ENCODE measurements around the gene SNIP1.
"Not testable (repeated sequence)": the region's sequence is repeated elsewhere in the genome, so short reads cannot be mapped to it uniquely, and the experiment has no call there.

SNIP1 gene

GRCh38 chr1:37588939-37589338, 34.8 kb upstream of the SNIP1 start:
- no peak for DNase-seq (ENCODE audit: low read depth, low spot score)
- Histone ChIP-seq H3K9me3 (ENCODE audit: low read depth, low read length) (no peaks in the 10 kb centered on the region), H3K27ac (no peak overlapping the region), H3K9ac (ENCODE audit: insufficient read length) (no peak overlapping the region), H3K4me3 (no peak overlapping the region), H3K36me3 (ENCODE audit: insufficient read depth, low read length) (peaks cover 87% of the 10 kb centered on the region)
- TF ChIP-seq EZH2 (IDR thresholded peaks at IDR 0.05): no peak
- TF ChIP-seq FOXP2 (optimal IDR thresholded peaks at IDR 0.05; ENCODE audit: control extremely low read depth, extremely low read length, insufficient read depth): no peak
- TF ChIP-seq POLR2AphosphoS5 (IDR thresholded peaks at IDR 0.05; ENCODE audit: borderline replicate concordance, low read depth, low read length): no peak

- not testable (repeated sequence) for H3K27ac ChIP-seq; H3K9me3 ChIP-seq (ENCODE audit: low read depth, low read length); DNase-seq (ENCODE audit: low read depth, low spot score); H3K9ac ChIP-seq (ENCODE audit: insufficient read length); H3K4me3 ChIP-seq
- peaks cover 87% of the 10 kb centered on the region for H3K36me3 ChIP-seq (ENCODE audit: insufficient read depth, low read length)
Observed at GRCh38 chr1:37584544-37584943, 30.5 kb upstream of the SNIP1 start.

DNA sequence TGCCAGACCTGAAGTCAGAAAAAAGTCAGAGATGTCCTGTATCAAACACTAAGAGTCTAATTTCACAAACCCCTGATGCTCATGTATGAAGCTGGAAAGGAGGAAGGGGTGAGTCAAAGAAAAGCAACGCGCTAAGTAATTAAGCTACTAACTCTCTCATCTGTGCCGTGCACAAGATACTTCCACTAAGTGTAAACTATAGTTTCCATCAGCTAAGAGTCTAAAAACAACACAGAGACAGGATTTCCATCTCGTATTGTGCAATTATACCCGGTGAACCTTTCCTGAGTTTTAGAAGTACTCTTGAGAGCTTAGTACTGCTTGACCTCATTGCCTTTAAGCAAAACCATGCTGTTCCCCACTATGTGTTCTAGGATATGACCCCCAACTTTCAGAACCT, 21.6 kb upstream of the SNIP1 start:
- Histone ChIP-seq H3K9ac (ENCODE audit: insufficient read length) (no peak overlapping the region), H3K4me3 (no peak overlapping the region), H3K36me3 (ENCODE audit: insufficient read depth, low read length) (peaks cover 94% of the 10 kb centered on the region), H3K9me3 (ENCODE audit: low read depth, low read length) (no peaks in the 10 kb centered on the region), H3K27ac (no peak overlapping the region)
- DNase-seq (ENCODE audit: low read depth, low spot score): no peak
- TF ChIP-seq EZH2 (IDR thresholded peaks at IDR 0.05) (no peak), FOXP2 (optimal IDR thresholded peaks at IDR 0.05; ENCODE audit: control extremely low read depth, extremely low read length, insufficient read depth) (no peak), POLR2AphosphoS5 (IDR thresholded peaks at IDR 0.05; ENCODE audit: borderline replicate concordance, low read depth, low read length) (no peak)

- no peak for DNase-seq (ENCODE audit: low read depth, low spot score)
- H3K9me3 ChIP-seq (ENCODE audit: low read depth, low read length): no peaks in the 10 kb centered on the region
- TF ChIP-seq FOXP2 (optimal IDR thresholded peaks at IDR 0.05; ENCODE audit: control extremely low read depth, extremely low read length, insufficient read depth) (no peak), POLR2AphosphoS5 (IDR thresholded peaks at IDR 0.05; ENCODE audit: borderline replicate concordance, low read depth, low read length) (no peak), EZH2 (IDR thresholded peaks at IDR 0.05) (no peak)
- H3K4me3 ChIP-seq: no peak overlapping the region
- no peak overlapping the region for H3K27ac ChIP-seq
- H3K36me3 ChIP-seq (ENCODE audit: insufficient read depth, low read length): peaks cover 91% of the 10 kb centered on the region
- H3K9ac ChIP-seq (ENCODE audit: insufficient read length): no peak overlapping the region
Observed at GRCh38 chr1:37574834-37575480, 20.9 kb upstream of the SNIP1 start.

DNA sequence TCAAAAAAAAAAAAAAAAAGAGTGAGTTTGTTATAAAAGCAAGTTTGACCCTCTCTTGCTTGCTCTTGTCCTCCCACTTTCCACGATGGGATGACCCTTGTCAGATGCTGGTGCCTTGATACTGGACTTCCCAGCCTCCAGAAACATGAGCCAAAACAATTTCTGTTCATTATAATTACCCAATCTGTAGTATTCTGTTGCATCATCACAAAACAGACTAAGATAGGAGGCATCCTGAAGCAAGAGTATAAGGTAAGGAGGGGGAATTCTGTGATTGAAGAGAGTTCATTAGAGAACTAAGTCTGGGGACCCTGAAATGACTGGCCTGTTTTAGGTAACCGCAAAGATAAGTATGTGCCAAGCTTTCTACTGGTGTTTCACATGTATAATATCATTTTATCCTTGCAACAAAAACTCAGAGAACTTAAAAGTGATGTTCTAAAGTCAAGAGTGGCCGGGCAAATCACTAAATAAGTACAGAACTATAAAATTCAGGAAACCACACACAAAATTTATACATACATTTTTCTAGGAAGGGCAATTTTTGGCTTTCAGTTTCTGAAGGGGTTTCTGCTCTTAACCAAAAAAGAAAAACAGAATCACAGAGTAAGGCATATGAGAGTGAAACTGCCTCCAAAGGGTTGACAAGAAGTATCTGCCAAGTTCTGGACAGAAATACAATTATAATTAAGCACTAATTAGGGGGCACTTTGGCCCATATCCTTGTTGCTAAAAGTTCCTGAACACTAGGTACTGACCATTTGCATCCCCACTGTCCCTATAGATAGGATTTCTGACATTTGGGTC, 16.6 kb upstream of the SNIP1 start:
- TF ChIP-seq POLR2AphosphoS5 (IDR thresholded peaks at IDR 0.05; ENCODE audit: borderline replicate concordance, low read depth, low read length) (no peak), FOXP2 (optimal IDR thresholded peaks at IDR 0.05; ENCODE audit: control extremely low read depth, extremely low read length, insufficient read depth) (no peak), EZH2 (IDR thresholded peaks at IDR 0.05) (no peak)
- no peak for DNase-seq (ENCODE audit: low read depth, low spot score)
- H3K9ac ChIP-seq (ENCODE audit: insufficient read length): no peak overlapping the region
- H3K36me3 ChIP-seq (ENCODE audit: insufficient read depth, low read length): peaks cover 96% of the 10 kb centered on the region
- no peak overlapping the region for H3K27ac ChIP-seq
- H3K9me3 ChIP-seq (ENCODE audit: low read depth, low read length): no peaks in the 10 kb centered on the region
- H3K4me3 ChIP-seq: no peak overlapping the region

DNA sequence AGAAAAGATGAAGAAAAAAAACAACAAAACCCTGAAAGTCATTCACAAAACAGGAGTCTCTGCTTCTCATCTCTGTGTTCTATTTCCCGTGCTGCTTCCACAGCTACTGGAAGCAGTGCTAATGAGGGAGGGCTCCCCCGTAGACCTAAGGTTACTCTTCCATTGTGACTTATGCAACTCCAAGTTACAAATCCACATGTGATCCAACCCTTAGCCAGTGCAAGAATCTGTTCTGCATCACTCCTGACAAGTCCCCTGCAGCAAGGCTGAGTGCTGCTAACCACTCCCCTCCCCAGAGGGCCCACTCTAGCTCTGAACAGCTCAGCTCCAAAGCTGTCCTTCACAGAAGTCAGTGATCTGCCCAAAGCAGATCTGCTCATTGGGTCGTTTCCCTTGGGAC, 12.9 kb upstream of the SNIP1 start:
- H3K9me3 ChIP-seq (ENCODE audit: low read depth, low read length): no peaks in the 10 kb centered on the region
- no peak overlapping the region for H3K9ac ChIP-seq (ENCODE audit: insufficient read length)
- H3K4me3 ChIP-seq: no peak overlapping the region
- DNase-seq (ENCODE audit: low read depth, low spot score): no peak
- no peak overlapping the region for H3K27ac ChIP-seq
- TF ChIP-seq EZH2 (IDR thresholded peaks at IDR 0.05) (no peak), POLR2AphosphoS5 (IDR thresholded peaks at IDR 0.05; ENCODE audit: borderline replicate concordance, low read depth, low read length) (no peak), FOXP2 (optimal IDR thresholded peaks at IDR 0.05; ENCODE audit: control extremely low read depth, extremely low read length, insufficient read depth) (no peak)
- H3K36me3 ChIP-seq (ENCODE audit: insufficient read depth, low read length): peaks cover 73% of the 10 kb centered on the region

GRCh38 chr1:37564892-37565291, 10.8 kb upstream of the SNIP1 start:
- Histone ChIP-seq H3K36me3 (ENCODE audit: insufficient read depth, low read length) (peaks cover 54% of the 10 kb centered on the region), H3K4me3 (no peak overlapping the region), H3K9me3 (ENCODE audit: low read depth, low read length) (no peaks in the 10 kb centered on the region), H3K9ac (ENCODE audit: insufficient read length) (no peak overlapping the region), H3K27ac (no peak overlapping the region)
- TF ChIP-seq FOXP2 (optimal IDR thresholded peaks at IDR 0.05; ENCODE audit: control extremely low read depth, extremely low read length, insufficient read depth) (no peak), POLR2AphosphoS5 (IDR thresholded peaks at IDR 0.05; ENCODE audit: borderline replicate concordance, low read depth, low read length) (no peak), EZH2 (IDR thresholded peaks at IDR 0.05) (no peak)
- no peak for DNase-seq (ENCODE audit: low read depth, low spot score)

GRCh38 chr1:37562984-37563383, 8.9 kb upstream of the SNIP1 start:
- H3K9me3 ChIP-seq (ENCODE audit: low read depth, low read length): no peaks in the 10 kb centered on the region
- no peak overlapping the region for H3K4me3 ChIP-seq
- TF ChIP-seq EZH2 (IDR thresholded peaks at IDR 0.05) (no peak), FOXP2 (optimal IDR thresholded peaks at IDR 0.05; ENCODE audit: control extremely low read depth, extremely low read length, insufficient read depth) (no peak), POLR2AphosphoS5 (IDR thresholded peaks at IDR 0.05; ENCODE audit: borderline replicate concordance, low read depth, low read length) (no peak)
- peak overlapping the region; percentile 22 for H3K27ac ChIP-seq
- DNase-seq (ENCODE audit: low read depth, low spot score): no peak
- H3K9ac ChIP-seq (ENCODE audit: insufficient read length): no peak overlapping the region
- H3K36me3 ChIP-seq (ENCODE audit: insufficient read depth, low read length): peaks cover 35% of the 10 kb centered on the region

All from SK-N-MC (cell line).